Measurements from ENCODE around the gene RFX7.

DNA sequence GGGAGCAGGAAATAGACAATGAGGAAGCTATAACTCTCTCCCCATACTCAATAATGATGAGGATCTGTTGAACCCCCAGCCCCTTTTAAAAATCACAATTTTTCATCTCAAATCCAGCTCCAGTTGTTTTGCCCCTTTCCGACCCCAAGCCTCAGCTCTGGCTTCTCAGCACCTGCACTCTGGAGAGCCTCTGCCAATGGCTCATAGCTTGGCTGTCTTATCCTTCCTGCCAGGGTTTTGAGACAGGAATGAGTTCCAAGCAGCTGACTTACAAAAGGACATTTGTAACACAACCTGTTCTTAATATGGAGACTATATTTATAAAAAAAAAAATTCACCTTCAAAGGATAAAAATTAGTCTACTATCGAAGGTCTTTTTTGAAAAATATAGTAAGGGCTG lies 144.4 kb downstream of the RFX7 start:
- TF ChIP-seq, protein P1, sequence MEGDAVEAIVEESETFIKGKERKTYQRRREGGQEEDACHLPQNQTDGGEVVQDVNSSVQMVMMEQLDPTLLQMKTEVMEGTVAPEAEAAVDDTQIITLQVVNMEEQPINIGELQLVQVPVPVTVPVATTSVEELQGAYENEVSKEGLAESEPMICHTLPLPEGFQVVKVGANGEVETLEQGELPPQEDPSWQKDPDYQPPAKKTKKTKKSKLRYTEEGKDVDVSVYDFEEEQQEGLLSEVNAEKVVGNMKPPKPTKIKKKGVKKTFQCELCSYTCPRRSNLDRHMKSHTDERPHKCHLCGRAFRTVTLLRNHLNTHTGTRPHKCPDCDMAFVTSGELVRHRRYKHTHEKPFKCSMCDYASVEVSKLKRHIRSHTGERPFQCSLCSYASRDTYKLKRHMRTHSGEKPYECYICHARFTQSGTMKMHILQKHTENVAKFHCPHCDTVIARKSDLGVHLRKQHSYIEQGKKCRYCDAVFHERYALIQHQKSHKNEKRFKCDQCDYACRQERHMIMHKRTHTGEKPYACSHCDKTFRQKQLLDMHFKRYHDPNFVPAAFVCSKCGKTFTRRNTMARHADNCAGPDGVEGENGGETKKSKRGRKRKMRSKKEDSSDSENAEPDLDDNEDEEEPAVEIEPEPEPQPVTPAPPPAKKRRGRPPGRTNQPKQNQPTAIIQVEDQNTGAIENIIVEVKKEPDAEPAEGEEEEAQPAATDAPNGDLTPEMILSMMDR (IDR thresholded peaks at IDR 0.05; ENCODE audit: control extremely low read depth in 1 of 3, insufficient read depth in 1 of 3, low read depth in 1 of 3, low read length in 3 of 3) = no peak
- TF ChIP-seq EGR1 (IDR thresholded peaks at IDR 0.05; ENCODE audit: borderline replicate concordance, low read depth, low read length) = no peak
- TF ChIP-seq GTF2F1 (IDR thresholded peaks at IDR 0.05; ENCODE audit: borderline replicate concordance, low read depth, low read length) = no peak
- no peak for TF ChIP-seq POLR2A (IDR thresholded peaks at IDR 0.05; ENCODE audit: control extremely low read depth in 1 of 2, low read depth in 2 of 2, low read length in 2 of 2)
- no peak for TF ChIP-seq EP300 (IDR thresholded peaks at IDR 0.05; ENCODE audit: borderline replicate concordance in 1 of 2, low read depth in 2 of 2, low read length in 2 of 2)
- TF ChIP-seq, protein P2, sequence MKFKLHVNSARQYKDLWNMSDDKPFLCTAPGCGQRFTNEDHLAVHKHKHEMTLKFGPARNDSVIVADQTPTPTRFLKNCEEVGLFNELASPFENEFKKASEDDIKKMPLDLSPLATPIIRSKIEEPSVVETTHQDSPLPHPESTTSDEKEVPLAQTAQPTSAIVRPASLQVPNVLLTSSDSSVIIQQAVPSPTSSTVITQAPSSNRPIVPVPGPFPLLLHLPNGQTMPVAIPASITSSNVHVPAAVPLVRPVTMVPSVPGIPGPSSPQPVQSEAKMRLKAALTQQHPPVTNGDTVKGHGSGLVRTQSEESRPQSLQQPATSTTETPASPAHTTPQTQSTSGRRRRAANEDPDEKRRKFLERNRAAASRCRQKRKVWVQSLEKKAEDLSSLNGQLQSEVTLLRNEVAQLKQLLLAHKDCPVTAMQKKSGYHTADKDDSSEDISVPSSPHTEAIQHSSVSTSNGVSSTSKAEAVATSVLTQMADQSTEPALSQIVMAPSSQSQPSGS (IDR thresholded peaks at IDR 0.05; ENCODE audit: low read length) = no peak
- TF ChIP-seq EZH2 (IDR thresholded peaks at IDR 0.05; ENCODE audit: low read depth, low read length, severe bottlenecking) = no peak
- TF ChIP-seq, protein P3, sequence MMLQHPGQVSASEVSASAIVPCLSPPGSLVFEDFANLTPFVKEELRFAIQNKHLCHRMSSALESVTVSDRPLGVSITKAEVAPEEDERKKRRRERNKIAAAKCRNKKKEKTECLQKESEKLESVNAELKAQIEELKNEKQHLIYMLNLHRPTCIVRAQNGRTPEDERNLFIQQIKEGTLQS (IDR thresholded peaks at IDR 0.05; ENCODE audit: insufficient read depth, low read depth, low read length) = no peak

Measured in H1 (cell line).